Measurements from ENCODE around the gene NEK10.
"Not testable (repeated sequence)": the region's sequence is repeated elsewhere in the genome, so short reads cannot be mapped to it uniquely, and the experiment has no call there.

NEK10 gene

GRCh38 chr3:27349832-27350231, 19.4 kb downstream of the NEK10 start:
- DNase-seq, result no peak

DNA sequence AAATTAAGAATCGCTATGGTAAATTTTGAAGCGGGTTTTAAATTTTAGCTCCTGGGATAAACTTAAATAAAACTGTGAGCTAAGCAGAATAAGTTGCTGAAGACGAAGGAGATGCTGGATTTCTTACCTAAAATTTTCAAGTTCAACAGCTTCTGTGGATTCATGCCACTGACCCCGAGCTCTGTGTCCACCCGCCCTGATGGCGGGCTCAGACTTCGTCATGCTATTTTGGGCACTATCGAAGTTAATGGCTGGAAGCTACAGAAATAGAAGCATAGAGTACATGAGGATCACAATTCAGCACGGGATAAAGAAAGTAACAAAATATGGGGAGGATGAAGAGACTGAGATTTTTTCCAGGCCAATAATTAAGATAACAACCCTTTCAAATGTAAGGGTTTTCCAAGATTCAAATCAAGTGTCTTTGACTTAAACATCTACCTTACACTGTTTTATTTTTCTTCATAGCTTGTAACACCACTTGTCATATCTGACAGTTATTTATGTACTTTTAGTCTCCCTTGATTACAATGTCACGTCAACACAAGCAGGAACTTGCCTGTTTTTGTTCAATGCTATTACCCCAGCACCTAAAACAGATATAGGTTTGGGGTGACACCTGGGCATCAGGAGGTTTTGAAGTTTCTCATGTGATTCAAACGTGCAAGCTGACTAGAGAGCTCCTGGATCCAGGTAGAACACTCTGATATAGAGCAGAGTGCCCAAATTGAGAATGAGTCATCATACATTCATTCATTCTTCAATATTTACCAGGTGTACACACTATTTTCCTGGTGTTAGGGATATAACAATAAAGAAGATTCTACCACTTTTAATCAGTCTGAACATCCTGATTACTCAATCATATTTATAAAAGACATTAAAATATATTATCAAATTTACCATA, 23.0 kb downstream of the NEK10 start:
- DNase-seq, result no peak

DNA sequence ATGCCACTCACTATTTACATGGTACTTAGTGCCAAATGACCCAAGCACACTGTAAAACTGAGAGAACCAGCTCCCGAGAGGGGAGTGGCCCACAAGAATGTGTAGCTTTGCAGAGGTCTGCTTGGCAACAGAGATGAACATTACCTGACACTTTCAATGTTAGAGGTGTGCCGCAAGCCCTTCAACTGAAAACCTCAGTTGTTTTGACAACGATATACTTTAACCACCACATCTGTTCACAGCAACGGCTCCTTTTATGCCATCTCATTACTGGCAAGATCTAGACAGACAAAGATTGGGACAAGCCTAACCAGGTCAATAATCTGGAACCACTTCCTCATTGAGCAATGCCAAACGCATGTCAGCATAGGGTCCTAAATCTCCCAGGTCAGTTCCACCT, 23.7 kb downstream of the NEK10 start:
- no peak for DNase-seq

DNA sequence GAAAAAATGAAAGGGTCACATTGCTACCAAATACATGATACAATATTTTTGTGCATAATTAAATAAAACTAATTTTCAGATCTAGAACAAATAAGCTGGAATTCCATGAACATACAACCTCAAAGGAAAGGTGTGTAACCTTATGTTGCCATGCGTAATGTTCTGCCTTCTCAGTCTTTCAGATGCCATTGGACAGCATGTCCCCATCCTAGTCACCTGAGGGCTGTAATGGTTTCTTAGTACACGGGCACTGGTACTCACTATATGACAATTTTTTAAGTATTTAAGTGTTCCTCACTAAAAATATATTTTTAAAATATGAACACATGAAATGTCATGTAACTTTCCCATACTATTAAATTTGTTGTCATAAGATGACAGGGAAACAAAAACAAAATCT, 24.1 kb downstream of the NEK10 start:
- DNase-seq, result no peak

DNA sequence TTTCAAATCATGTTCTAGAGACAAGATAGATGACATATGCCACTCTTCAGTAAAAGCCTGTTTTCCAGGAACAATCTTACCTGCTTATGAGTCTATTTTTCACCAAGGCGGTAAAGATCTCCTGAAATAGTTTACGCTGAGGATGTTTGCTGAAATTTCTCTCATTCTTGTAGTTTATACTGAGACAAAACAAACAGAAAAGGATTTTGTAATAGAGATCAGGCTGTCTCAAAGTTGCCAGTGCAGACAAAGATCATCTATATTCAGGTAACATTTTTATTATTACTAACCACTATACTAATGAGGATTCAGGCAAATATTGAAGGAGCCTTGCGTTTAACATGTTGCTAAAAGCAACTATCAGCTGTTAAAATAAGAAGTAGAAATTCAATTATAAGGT, 25.0 kb downstream of the NEK10 start:
- DNase-seq, result no peak

- no peak for DNase-seq
Observed at GRCh38 chr3:27342267-27342666, 26.9 kb downstream of the NEK10 start.

GRCh38 chr3:27340534-27340933, 28.6 kb downstream of the NEK10 start:
- no peak for DNase-seq

- DNase-seq, result no peak
Observed at GRCh38 chr3:27335571-27335970, 33.6 kb downstream of the NEK10 start.

- no peak for DNase-seq
Observed at GRCh38 chr3:27333843-27334242, 35.3 kb downstream of the NEK10 start.

DNA sequence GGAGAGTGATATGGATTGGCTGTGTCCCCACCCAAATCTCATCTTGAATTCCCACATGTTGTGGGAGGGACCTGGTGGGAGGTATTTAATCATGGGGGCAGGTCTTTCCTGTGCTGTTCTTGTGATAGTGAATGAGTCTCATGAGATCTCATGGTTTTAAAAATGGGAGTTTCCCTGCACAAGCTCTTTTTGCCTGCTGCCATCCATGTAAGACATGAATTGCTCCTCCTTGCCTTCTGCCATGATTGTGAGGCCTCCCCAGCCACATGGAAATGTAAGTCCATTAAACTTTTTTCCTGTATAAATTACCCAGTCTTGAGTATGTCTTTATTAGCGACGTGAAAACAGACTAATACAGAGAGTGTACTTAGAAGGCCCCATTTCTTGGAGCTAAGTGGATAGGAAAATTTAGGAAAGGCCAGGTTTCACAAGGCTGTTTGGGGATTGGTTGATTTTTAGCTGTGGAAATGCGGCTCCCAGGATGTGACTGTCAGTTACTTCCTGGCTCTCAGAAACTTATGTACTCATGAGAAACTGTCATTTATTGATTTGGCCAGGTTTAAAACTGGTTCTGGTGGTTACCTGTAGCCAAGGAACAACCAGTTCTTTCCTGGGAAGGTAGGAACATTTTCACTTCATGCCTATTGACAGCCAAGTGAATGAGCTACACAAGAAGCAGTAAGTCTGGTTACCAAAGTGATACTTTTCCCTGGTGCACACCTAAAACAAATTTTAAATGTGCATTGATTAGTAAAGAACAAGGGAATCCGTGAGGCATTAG, 40.0 kb downstream of the NEK10 start:
- not testable (repeated sequence) for DNase-seq

- no peak for DNase-seq
Observed at GRCh38 chr3:27326629-27327545, 42.3 kb downstream of the NEK10 start.

- DNase-seq, result no peak
Observed at GRCh38 chr3:27326202-27326601, 43.0 kb downstream of the NEK10 start.

GRCh38 chr3:27325419-27325818, 43.8 kb downstream of the NEK10 start:
- no peak for DNase-seq

- DNase-seq, result no peak
Observed at GRCh38 chr3:27324686-27325085, 44.5 kb downstream of the NEK10 start.

- DNase-seq, result no peak
Observed at GRCh38 chr3:27323087-27323570, 46.1 kb downstream of the NEK10 start.

- DNase-seq, result no peak
Observed at GRCh38 chr3:27322634-27323033, 46.5 kb downstream of the NEK10 start.

DNA sequence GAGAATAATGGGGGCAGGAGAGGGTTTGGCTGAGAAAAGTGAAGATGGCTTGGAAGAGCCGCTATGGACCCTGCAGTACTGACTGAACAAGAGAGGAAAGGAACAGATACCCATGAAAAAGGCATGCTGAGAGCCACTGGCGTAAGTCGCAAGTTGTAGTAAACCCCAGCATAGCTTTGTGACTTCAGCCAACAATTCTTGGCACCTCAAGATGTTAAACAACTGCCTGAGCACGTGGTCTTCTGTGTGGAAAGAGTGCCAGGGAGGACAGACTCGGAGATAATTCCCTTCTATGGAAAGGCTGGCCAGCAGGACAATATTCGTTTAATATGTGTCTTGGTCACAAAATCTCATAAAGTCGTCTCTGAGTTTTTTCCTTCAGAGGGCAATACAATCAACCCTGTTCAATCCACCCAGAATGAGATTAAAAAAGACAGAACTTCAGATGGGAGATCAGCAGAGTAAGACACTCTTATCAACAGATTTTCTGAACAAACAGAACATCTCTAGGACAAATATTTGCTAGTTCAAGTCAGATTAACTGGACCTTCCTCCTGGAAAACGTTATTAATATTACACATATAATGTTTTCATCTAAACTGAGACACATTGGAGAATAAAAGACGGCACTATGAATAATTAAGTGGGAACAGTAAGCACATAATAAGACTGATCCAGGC, 49.2 kb downstream of the NEK10 start:
- DNase-seq, result no peak

DNA sequence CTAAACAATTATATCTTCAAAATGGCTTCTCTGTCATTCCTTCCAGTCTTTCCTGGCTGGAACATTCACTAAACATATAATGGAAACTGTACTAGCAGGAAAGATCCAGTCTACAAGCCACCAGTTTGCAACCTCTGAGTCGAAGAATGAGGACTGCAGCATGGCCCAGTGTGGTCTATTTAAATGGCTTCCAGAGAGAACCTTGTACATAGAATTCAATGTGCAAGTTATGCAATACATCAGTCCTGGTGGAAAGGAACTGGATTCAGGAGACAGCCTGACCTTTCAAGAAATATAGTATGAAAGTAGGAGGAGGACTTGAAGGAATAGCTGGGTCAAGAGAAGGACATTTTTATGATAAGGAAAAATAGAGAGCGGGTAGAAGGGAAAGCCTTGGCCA, 49.9 kb downstream of the NEK10 start:
- no peak for DNase-seq

- no peak for DNase-seq
Observed at GRCh38 chr3:27317096-27317495, 52.1 kb downstream of the NEK10 start.

- no peak for DNase-seq
Observed at GRCh38 chr3:27315003-27315402, 54.2 kb downstream of the NEK10 start.

DNA sequence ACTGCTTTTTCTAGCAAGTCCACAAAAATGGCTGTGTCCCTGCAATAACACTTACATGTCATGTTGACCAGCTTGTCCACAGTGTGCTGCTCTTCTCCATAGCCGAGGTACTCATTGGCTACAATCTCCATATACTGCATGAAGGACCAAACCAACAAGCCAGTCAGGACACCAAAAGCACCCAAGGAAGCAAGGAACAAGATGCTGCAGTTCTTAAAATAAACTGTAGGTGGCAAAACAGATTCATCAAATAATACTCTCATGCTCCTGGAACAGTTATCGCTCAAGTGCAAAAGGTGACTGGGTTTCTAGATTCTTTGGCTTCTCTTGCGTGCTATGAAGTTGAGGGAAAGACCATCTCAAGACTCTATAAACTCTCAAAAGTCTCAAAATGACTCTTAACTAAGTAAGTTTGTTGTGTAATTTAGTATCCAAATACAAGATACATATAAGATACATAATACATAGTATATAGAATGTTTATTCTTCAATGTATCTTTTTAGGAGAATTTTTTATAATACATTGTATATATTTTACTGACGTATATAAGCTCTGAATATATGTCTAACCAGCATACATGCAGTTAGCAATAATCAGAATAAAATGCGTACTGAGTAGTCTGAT, 57.0 kb downstream of the NEK10 start:
- DNase-seq, result no peak

- DNase-seq, result no peak
Observed at GRCh38 chr3:27311400-27311799, 57.8 kb downstream of the NEK10 start.

Measured in stimulated activated CD4-positive, alpha-beta T cell treated with anti-CD3 and anti-CD28 coated beads, Interleukin-2, amount 100 ng/mL, for 48 hours (primary cell).